ENCODE measurements around the gene C2CD5. TPM values are rescaled to one million over a fixed set of nuclear protein-coding genes. Genes with fewer than 3 reads are reported as not detected.

C2CD5 gene
- total and polyA plus RNA-seq, 2 donors from 2014 or later: 19.4 to 48.4 TPM

DNA sequence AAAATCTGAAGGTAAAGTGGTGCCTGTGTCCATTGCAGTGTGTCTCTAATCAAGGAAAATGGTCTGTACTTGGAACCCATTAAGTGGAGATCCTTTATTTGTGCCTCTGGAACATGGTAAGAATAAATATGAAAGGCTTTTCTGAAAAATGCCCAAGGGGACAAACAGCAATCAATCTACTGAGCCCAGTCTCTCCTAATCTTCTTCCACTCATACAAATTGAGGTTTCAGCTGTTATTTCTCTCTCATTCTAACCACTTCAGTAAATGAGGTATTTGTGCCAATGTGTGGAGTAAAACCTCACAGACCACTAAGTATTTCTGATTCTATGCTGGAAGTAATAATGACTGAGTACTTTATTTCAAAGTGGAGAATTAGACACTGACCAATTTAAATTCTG, 127.5 kb downstream of the C2CD5 start:
- intact Hi-C loops (cut with DNase I): no loop called here
- H3K9ac ChIP-seq (ENCODE audit: low read length in 3 of 3): no peak overlapping the region
- no peak overlapping the region for H3K4me3 ChIP-seq (ENCODE audit: low read length in 3 of 3)
- no peaks in the 10 kb centered on the region for H3K36me3 ChIP-seq (ENCODE audit: control insufficient read depth in 2 of 3, insufficient read depth in 3 of 3, low read length in 3 of 3)
- no peaks in the 10 kb centered on the region for H3K27me3 ChIP-seq (ENCODE audit: control insufficient read depth, insufficient read depth, low read length)
- TF ChIP-seq, protein P1, sequence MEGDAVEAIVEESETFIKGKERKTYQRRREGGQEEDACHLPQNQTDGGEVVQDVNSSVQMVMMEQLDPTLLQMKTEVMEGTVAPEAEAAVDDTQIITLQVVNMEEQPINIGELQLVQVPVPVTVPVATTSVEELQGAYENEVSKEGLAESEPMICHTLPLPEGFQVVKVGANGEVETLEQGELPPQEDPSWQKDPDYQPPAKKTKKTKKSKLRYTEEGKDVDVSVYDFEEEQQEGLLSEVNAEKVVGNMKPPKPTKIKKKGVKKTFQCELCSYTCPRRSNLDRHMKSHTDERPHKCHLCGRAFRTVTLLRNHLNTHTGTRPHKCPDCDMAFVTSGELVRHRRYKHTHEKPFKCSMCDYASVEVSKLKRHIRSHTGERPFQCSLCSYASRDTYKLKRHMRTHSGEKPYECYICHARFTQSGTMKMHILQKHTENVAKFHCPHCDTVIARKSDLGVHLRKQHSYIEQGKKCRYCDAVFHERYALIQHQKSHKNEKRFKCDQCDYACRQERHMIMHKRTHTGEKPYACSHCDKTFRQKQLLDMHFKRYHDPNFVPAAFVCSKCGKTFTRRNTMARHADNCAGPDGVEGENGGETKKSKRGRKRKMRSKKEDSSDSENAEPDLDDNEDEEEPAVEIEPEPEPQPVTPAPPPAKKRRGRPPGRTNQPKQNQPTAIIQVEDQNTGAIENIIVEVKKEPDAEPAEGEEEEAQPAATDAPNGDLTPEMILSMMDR (IDR thresholded peaks at IDR 0.05; ENCODE audit: borderline replicate concordance, extremely low read depth, insufficient read depth): no peak
- no peaks in the 10 kb centered on the region for H3K4me1 ChIP-seq (ENCODE audit: control insufficient read depth in 2 of 3, insufficient read depth in 2 of 3, low read depth in 1 of 3, low read length in 3 of 3)
- H3K27ac ChIP-seq (ENCODE audit: low read depth in 2 of 2, low read length in 2 of 2): no peak overlapping the region
- no peak for FAIRE-seq
- no peak for DNase-seq
- no peaks in the 10 kb centered on the region for H3K9me3 ChIP-seq (ENCODE audit: control insufficient read depth in 2 of 3, insufficient read depth in 1 of 3, low read length in 3 of 3)

DNA sequence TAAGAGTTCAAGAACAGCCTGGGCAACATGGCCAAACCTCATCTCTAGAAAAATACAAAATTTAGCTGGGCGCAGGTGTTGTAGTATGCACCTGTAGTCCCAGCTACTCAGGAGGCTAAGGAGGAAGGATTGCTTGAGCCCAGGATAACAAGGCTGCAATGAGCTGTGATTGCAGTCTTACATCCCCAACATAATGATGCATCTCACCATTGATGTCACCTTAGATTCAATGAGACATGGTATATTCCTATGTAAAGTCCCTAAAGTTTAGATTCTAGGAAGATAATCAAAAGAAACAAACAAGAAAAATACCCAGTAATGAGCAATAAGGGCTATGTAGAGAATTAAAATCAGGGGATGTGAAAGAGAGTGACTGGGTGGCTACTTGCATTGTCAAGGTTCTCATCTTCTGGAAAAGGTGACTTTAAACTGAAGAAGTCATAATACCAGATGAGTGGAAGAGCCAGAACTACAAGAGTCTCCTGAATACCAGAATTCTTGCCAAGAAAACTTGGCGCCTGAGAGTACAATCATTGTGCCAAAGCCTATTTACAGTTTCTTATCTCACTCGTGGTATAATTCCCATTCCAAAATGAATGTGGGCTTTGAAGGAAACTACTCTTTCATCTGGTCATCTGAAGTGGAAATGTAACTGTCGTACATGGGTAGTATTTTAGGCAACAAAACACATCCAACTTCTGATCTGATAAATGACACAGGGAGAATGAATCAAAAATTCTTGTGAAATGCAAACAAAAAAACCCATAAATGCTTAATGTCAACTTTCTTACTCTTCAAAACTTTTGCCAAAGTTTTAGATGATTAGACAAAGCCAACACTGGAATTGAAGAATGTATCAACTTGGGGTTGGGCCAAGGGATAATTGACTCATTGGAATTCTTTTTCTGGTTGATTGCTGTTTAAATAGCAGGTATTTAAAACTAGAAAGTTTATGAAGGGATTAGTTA, 128.7 kb downstream of the C2CD5 start:
- DNase-seq: no peak
- Histone ChIP-seq H3K27ac (ENCODE audit: low read depth in 2 of 2, low read length in 2 of 2) (no peak overlapping the region), H3K4me1 (ENCODE audit: control insufficient read depth in 2 of 3, insufficient read depth in 2 of 3, low read depth in 1 of 3, low read length in 3 of 3) (no peaks in the 10 kb centered on the region), H3K9ac (ENCODE audit: low read length in 3 of 3) (no peak overlapping the region), H3K9me3 (ENCODE audit: control insufficient read depth in 2 of 3, insufficient read depth in 1 of 3, low read length in 3 of 3) (no peaks in the 10 kb centered on the region), H3K27me3 (ENCODE audit: control insufficient read depth, insufficient read depth, low read length) (no peaks in the 10 kb centered on the region), H3K4me3 (ENCODE audit: low read length in 3 of 3) (no peak overlapping the region), H3K36me3 (ENCODE audit: control insufficient read depth in 2 of 3, insufficient read depth in 3 of 3, low read length in 3 of 3) (no peaks in the 10 kb centered on the region)
- intact Hi-C loops (cut with DNase I): no loop called here
- TF ChIP-seq, protein P1 (IDR thresholded peaks at IDR 0.05; ENCODE audit: borderline replicate concordance, extremely low read depth, insufficient read depth): no peak
- FAIRE-seq: no peak

DNA sequence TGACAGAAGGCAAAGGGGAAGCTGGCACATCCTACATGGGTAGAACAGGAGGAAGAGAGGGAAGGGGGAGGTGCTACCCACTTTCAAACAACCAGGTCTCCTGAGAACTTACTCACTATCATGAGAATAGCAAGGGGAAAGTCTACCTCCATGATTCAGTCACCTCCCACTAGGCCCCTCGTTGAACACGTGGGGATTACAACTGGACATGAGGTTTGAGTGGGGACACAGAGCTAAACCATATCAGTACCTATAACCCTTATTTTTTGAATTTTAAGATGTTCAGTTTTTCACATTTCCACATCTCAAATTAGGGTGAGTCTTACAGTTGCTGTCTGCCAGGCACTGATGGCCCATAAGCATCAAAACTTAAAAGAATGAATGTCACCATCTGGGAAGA, 129.6 kb downstream of the C2CD5 start:
- Histone ChIP-seq H3K36me3 (ENCODE audit: control insufficient read depth in 2 of 3, insufficient read depth in 3 of 3, low read length in 3 of 3) (no peaks in the 10 kb centered on the region), H3K4me3 (ENCODE audit: low read length in 3 of 3) (no peak overlapping the region), H3K9me3 (ENCODE audit: control insufficient read depth in 2 of 3, insufficient read depth in 1 of 3, low read length in 3 of 3) (no peaks in the 10 kb centered on the region), H3K27me3 (ENCODE audit: control insufficient read depth, insufficient read depth, low read length) (no peaks in the 10 kb centered on the region), H3K4me1 (ENCODE audit: control insufficient read depth in 2 of 3, insufficient read depth in 2 of 3, low read depth in 1 of 3, low read length in 3 of 3) (peaks cover 0 to 2% (median 0%) of the 10 kb centered on the region in 3 donors), H3K9ac (ENCODE audit: low read length in 3 of 3) (no peak overlapping the region), H3K27ac (ENCODE audit: low read depth in 2 of 2, low read length in 2 of 2) (no peak overlapping the region)
- intact Hi-C loops (cut with DNase I): no loop called here
- no peak for FAIRE-seq
- DNase-seq: no peak
- TF ChIP-seq, protein P1 (IDR thresholded peaks at IDR 0.05; ENCODE audit: borderline replicate concordance, extremely low read depth, insufficient read depth): no peak

Data from kidney (tissue), 14 donors.